Cardiac muscle cell (in vitro differentiated cells and primary cell): ENCODE results near the gene PIWIL4. TPM values are rescaled to one million over a fixed set of nuclear protein-coding genes. Genes with fewer than 3 reads are reported as not detected.

Experiments
- DNase-seq, 2 donors: peaks; one replicate each; pipeline versions ENCODE4 v3.0.0 to v3.0.0-alpha.2; 2010 to 2017; ENCODE audit warnings: low read depth in 1 of 2, low spot score in 1 of 2
- H3K27ac ChIP-seq: fragments of 200-600 bp; sonication (generic); 2 replicates; pipeline ENCODE4 v1.5.1; 2016
- H3K27me3 ChIP-seq: fragments of 200-600 bp; sonication (generic); 2 replicates; pipeline ENCODE4 v1.6.0; 2016; ENCODE audit warnings: control low read depth
- H3K36me3 ChIP-seq: fragments of 200-600 bp; sonication (generic); 2 replicates; pipeline ENCODE4 v1.5.1; 2016; ENCODE audit warnings: control low read depth
- H3K4me1 ChIP-seq: fragments of 200-600 bp; sonication (generic); 2 replicates; pipeline ENCODE4 v1.8.1; 2017; ENCODE audit warnings: low read depth, mild to moderate bottlenecking, mixed run types
- H3K4me3 ChIP-seq: fragments of 200-600 bp; sonication (generic); 2 replicates; pipeline ENCODE4 v1.5.1; 2016; ENCODE audit warnings: mild to moderate bottlenecking
- H3K9me3 ChIP-seq: fragments of 200-600 bp; sonication (generic); 2 replicates; pipeline ENCODE4 v1.5.1; 2017; ENCODE audit warnings: low read depth, mild to moderate bottlenecking, control low read depth
- CTCF ChIP-seq: IDR thresholded peaks from 2 replicates; pipeline ENCODE4 v1.5.1; 2012; ENCODE audit warnings: low read depth, mild to moderate bottlenecking, low read length
- polyA plus RNA-seq: library from polyadenylated mRNA; unstranded; fragments of >200 nt; fragmentation: Nextera tagmentation; extraction: Ambion mirVana; gene quantifications from 2 replicates; pipeline ENCODE4 v1.2.1, GENCODE V29; 2016
- total RNA-seq: library from RNA; depleted of rRNA; stranded (reverse); fragments of >200 nt; gene quantifications from 2 replicates; pipeline ENCODE4 v1.2.3, GENCODE V29; 2016

Gene PIWIL4
- total and polyA plus RNA-seq, 2 experiments from 2014 or later, result 0.18 to 1.8 TPM

- Histone ChIP-seq H3K4me1 (no peaks in the 10 kb centered on the region), H3K4me3 (no peak overlapping the region), H3K27ac (no peak overlapping the region), H3K36me3 (no peaks in the 10 kb centered on the region), H3K27me3 (no peaks in the 10 kb centered on the region), H3K9me3 (no peaks in the 10 kb centered on the region)
- TF ChIP-seq CTCF, result no peak
- no peak for DNase-seq
Observed at GRCh38 chr11:94649964-94650623, 82.9 kb downstream of the PIWIL4 start.

GRCh38 chr11:94650756-94651155 lies 83.6 kb downstream of the PIWIL4 start:
- no peak overlapping the region for H3K27ac ChIP-seq
- peak in 1 of 2 donors; percentile 89 for DNase-seq

GRCh38 chr11:94652735-94653284 lies 85.6 kb downstream of the PIWIL4 start:
- Histone ChIP-seq H3K4me1 (no peaks in the 10 kb centered on the region), H3K27ac (no peak overlapping the region), H3K9me3 (no peaks in the 10 kb centered on the region), H3K27me3 (no peaks in the 10 kb centered on the region), H3K4me3 (no peak overlapping the region), H3K36me3 (no peaks in the 10 kb centered on the region)
- no peak for TF ChIP-seq CTCF
- no peak for DNase-seq

More at GRCh38 chr11:94650756-94651155, 83.6 kb downstream of the PIWIL4 start:
- Histone ChIP-seq H3K9me3 (no peaks in the 10 kb centered on the region), H3K4me3 (no peak overlapping the region), H3K27me3 (no peaks in the 10 kb centered on the region), H3K36me3 (no peaks in the 10 kb centered on the region), H3K4me1 (no peaks in the 10 kb centered on the region)
- TF ChIP-seq CTCF, result no peak

- no peaks in the 10 kb centered on the region for H3K36me3 ChIP-seq
- no peak for DNase-seq
- no peak for TF ChIP-seq CTCF
- H3K27ac ChIP-seq, result no peak overlapping the region
- H3K4me1 ChIP-seq, result no peaks in the 10 kb centered on the region
- no peaks in the 10 kb centered on the region for H3K9me3 ChIP-seq
- no peak overlapping the region for H3K4me3 ChIP-seq
- H3K27me3 ChIP-seq, result no peaks in the 10 kb centered on the region
Observed at GRCh38 chr11:94653561-94653960, 86.4 kb downstream of the PIWIL4 start.

GRCh38 chr11:94654201-94654600 lies 87.0 kb downstream of the PIWIL4 start:
- H3K27me3 ChIP-seq, result no peaks in the 10 kb centered on the region
- no peak overlapping the region for H3K4me3 ChIP-seq
- no peak for TF ChIP-seq CTCF
- H3K4me1 ChIP-seq, result no peaks in the 10 kb centered on the region
- no peaks in the 10 kb centered on the region for H3K36me3 ChIP-seq
- no peaks in the 10 kb centered on the region for H3K9me3 ChIP-seq
- no peak overlapping the region for H3K27ac ChIP-seq
- no peak for DNase-seq
